ENCODE data around the gene PALM3. TPM values are rescaled to one million over a fixed set of nuclear protein-coding genes. Genes with fewer than 3 reads are reported as not detected.
"Not testable (repeated sequence)": the region's sequence is repeated elsewhere in the genome, so short reads cannot be mapped to it uniquely, and the experiment has no call there.

PALM3 gene
- total RNA-seq, 2 donors from 2014 or later, result not detected

DNA sequence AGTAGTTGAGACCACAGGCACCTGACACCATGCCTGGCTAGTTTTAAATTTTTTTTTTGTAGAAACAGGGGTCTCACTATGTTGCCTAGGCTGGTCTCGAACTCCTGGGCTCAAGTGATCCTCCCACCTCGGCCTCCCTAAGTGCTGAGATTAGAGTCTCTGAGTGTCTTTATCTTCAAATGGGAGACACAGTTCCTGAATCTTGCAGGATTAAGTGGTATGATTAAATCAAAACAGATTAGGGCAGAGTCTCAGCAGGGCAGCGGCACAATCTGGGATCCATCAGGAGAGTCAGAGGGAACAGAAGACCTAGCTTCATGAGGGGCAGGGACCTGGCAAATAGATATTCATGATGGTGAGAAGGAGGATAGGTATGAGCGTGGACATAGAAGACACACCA, 33.0 kb downstream of the PALM3 start:
- no peak overlapping the region for H3K27ac ChIP-seq
- peaks cover 8 to 13% of the 10 kb centered on the region in 2 donors for H3K4me1 ChIP-seq (ENCODE audit: control insufficient read depth in 1 of 2, low read depth in 2 of 2)
- H3K9me3 ChIP-seq, result no peaks in the 10 kb centered on the region
- DNase-seq (ENCODE audit: low spot score) (no peak), ATAC-seq (ENCODE audit: insufficient number of reproducible peaks, low FRiP score, low read depth) (no peak)
- H3K36me3 ChIP-seq, result no peaks in the 10 kb centered on the region
- TF ChIP-seq, protein P1, sequence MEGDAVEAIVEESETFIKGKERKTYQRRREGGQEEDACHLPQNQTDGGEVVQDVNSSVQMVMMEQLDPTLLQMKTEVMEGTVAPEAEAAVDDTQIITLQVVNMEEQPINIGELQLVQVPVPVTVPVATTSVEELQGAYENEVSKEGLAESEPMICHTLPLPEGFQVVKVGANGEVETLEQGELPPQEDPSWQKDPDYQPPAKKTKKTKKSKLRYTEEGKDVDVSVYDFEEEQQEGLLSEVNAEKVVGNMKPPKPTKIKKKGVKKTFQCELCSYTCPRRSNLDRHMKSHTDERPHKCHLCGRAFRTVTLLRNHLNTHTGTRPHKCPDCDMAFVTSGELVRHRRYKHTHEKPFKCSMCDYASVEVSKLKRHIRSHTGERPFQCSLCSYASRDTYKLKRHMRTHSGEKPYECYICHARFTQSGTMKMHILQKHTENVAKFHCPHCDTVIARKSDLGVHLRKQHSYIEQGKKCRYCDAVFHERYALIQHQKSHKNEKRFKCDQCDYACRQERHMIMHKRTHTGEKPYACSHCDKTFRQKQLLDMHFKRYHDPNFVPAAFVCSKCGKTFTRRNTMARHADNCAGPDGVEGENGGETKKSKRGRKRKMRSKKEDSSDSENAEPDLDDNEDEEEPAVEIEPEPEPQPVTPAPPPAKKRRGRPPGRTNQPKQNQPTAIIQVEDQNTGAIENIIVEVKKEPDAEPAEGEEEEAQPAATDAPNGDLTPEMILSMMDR (IDR thresholded peaks at IDR 0.05), result no peak
- H3K27me3 ChIP-seq (replicated peaks; ENCODE audit: insufficient read depth), result no peaks in the 10 kb centered on the region
- H3K4me3 ChIP-seq, result no peak overlapping the region

- TF ChIP-seq, protein P1 (IDR thresholded peaks at IDR 0.05), result no peak
- H3K4me1 ChIP-seq (ENCODE audit: control insufficient read depth in 1 of 2, low read depth in 2 of 2), result peaks cover 10 to 17% of the 10 kb centered on the region in 2 donors
These were observed 33.9 kb downstream of the PALM3 start, which contains the start of gene RLN3 for GRCh38 chr19:14027856-14028450. RLN3 (plus strand) TSS chr19:14028148; CDS start chr19:14028205, 57 bp downstream.

GRCh38 chr19:14026652-14027192, 35.2 kb downstream of the PALM3 start:
- not testable (repeated sequence) for H3K4me1 ChIP-seq (ENCODE audit: control insufficient read depth in 1 of 2, low read depth in 2 of 2); H3K4me3 ChIP-seq; H3K27ac ChIP-seq; DNase-seq (ENCODE audit: low spot score); ATAC-seq (ENCODE audit: insufficient number of reproducible peaks, low FRiP score, low read depth); H3K36me3 ChIP-seq; H3K27me3 ChIP-seq (replicated peaks; ENCODE audit: insufficient read depth); H3K9me3 ChIP-seq

More at GRCh38 chr19:14027856-14028450, 33.9 kb downstream of the PALM3 start, which contains the start of gene RLN3:
- Histone ChIP-seq H3K27me3 (replicated peaks; ENCODE audit: insufficient read depth) (no peaks in the 10 kb centered on the region), H3K4me3 (no peak within 1 kb of the TSS), H3K27ac (no peak within 1 kb of the TSS), H3K9me3 (no peaks in the 10 kb centered on the region), H3K36me3 (no peaks in the 10 kb centered on the region)
- no peak for ATAC-seq (ENCODE audit: insufficient number of reproducible peaks, low FRiP score, low read depth)
- DNase-seq (ENCODE audit: low spot score), result no peak

GRCh38 chr19:14023404-14024235, 38.3 kb downstream of the PALM3 start:
- H3K4me1 ChIP-seq (ENCODE audit: control insufficient read depth in 1 of 2, low read depth in 2 of 2), result peaks cover 3 to 4% of the 10 kb centered on the region in 2 donors
- TF ChIP-seq, protein P1 (IDR thresholded peaks at IDR 0.05), result peak; percentile 45
- DNase-seq (ENCODE audit: low spot score) (no peak), ATAC-seq (ENCODE audit: insufficient number of reproducible peaks, low FRiP score, low read depth) (no peak)
- H3K36me3 ChIP-seq, result no peaks in the 10 kb centered on the region
- H3K4me3 ChIP-seq, result no peak overlapping the region
- no peaks in the 10 kb centered on the region for H3K27me3 ChIP-seq (replicated peaks; ENCODE audit: insufficient read depth)
- H3K9me3 ChIP-seq, result no peaks in the 10 kb centered on the region
- peak overlapping the region in 1 of 2 donors; percentile 10 for H3K27ac ChIP-seq

GRCh38 chr19:14022469-14022868, 39.4 kb downstream of the PALM3 start:
- Histone ChIP-seq H3K36me3 (no peaks in the 10 kb centered on the region), H3K27ac (no peak overlapping the region)
- ATAC-seq (ENCODE audit: insufficient number of reproducible peaks, low FRiP score, low read depth), result no peak

More at GRCh38 chr19:14022469-14022868, 39.4 kb downstream of the PALM3 start:
- TF ChIP-seq, protein P1 (IDR thresholded peaks at IDR 0.05), result no peak
- H3K4me3 ChIP-seq, result no peak overlapping the region
- H3K9me3 ChIP-seq, result no peaks in the 10 kb centered on the region
- H3K27me3 ChIP-seq (replicated peaks; ENCODE audit: insufficient read depth), result no peaks in the 10 kb centered on the region
- H3K4me1 ChIP-seq (ENCODE audit: control insufficient read depth in 1 of 2, low read depth in 2 of 2), result peaks cover 3 to 4% of the 10 kb centered on the region in 2 donors
- no peak for DNase-seq (ENCODE audit: low spot score)

All from thoracic aorta (tissue), 2 donors.